HG02973 (cell line): Measurements from ENCODE around the gene NKG7.

Source experiments
- ATAC-seq: cut with Tn5 transposase; IDR thresholded peaks from one replicate; pipeline ENCODE4 v1.9.1; 2021; ENCODE audit warnings: moderate library complexity; ENCODE audit not compliant: unreplicated experiment

NKG7 gene

GRCh38 chr19:51364200-51365106 lies 8.0 kb downstream of the NKG7 start:
- no peak for ATAC-seq

- ATAC-seq = no peak
Observed at GRCh38 chr19:51361239-51361638, 11.2 kb downstream of the NKG7 start.

- ATAC-seq = no peak
Observed at GRCh38 chr19:51359294-51359693, 13.2 kb downstream of the NKG7 start.

- ATAC-seq = no peak
Observed at GRCh38 chr19:51357952-51358351, 14.5 kb downstream of the NKG7 start.

- ATAC-seq = no peak
Observed at GRCh38 chr19:51356159-51356801, 16.2 kb downstream of the NKG7 start.

- no peak for ATAC-seq
Observed at GRCh38 chr19:51354742-51355148, 17.7 kb downstream of the NKG7 start.

- no peak for ATAC-seq
Observed at GRCh38 chr19:51354103-51354741, 18.2 kb downstream of the NKG7 start.

- ATAC-seq = no peak
Observed at GRCh38 chr19:51352783-51353360, 19.6 kb downstream of the NKG7 start.

GRCh38 chr19:51351266-51351990 lies 21.0 kb downstream of the NKG7 start:
- no peak for ATAC-seq

- no peak for ATAC-seq
Observed at GRCh38 chr19:51347209-51347928, 25.1 kb downstream of the NKG7 start.

- ATAC-seq = no peak
Observed at GRCh38 chr19:51346742-51347141, 25.7 kb downstream of the NKG7 start.

- no peak for ATAC-seq
Observed at GRCh38 chr19:51345076-51345620, 27.3 kb downstream of the NKG7 start.

- no peak for ATAC-seq
Observed at GRCh38 chr19:51342631-51343569, 29.6 kb downstream of the NKG7 start.

- no peak for ATAC-seq
Observed at GRCh38 chr19:51341976-51342580, 30.4 kb downstream of the NKG7 start, which contains the start of gene VSIG10L. VSIG10L (minus strand) TSS chr19:51342139; CDS start chr19:51342124, 15 bp downstream.

- ATAC-seq = no peak
Observed at GRCh38 chr19:51341066-51341465, 31.4 kb downstream of the NKG7 start.

GRCh38 chr19:51339687-51340656 lies 32.5 kb downstream of the NKG7 start:
- peak; percentile 39 for ATAC-seq

GRCh38 chr19:51339313-51339686 lies 33.2 kb downstream of the NKG7 start:
- ATAC-seq = peak; percentile 1
